GM12878 (cell line): ENCODE measurements around the gene TXNDC17.

Experiments used
- EP300 ChIP-seq, 2 experiments: fragments of 150-350 bp in 1 of 2; IDR thresholded peaks; 2 replicates each; pipeline ENCODE4 v1.6.1; 2011 to 2012; ENCODE audit warnings: low read depth in 2 of 2, low read length in 2 of 2, borderline replicate concordance in 1 of 2, improper control_type of control experiment in 1 of 2, inconsistent platforms in 1 of 2; ENCODE audit not compliant: control insufficient read depth in 1 of 2
- TF ChIP-seq, protein P1 (sequence below), 3 experiments: IDR thresholded peaks in 2 of 3; conservative IDR thresholded peaks in 1 of 3; 2 replicates each; pipeline ENCODE4 v1.5.1; 2011; ENCODE audit warnings: low read depth in 3 of 3, low read length in 3 of 3, mild to moderate bottlenecking in 3 of 3, control low read depth in 2 of 3, moderate library complexity in 2 of 3, inconsistent platforms in 1 of 3, mixed read lengths in 1 of 3; ENCODE audit not compliant: control insufficient read depth in 2 of 3, insufficient read depth in 1 of 3; ENCODE audit errors: extremely low read depth in 1 of 3
- TF ChIP-seq, protein P2 (sequence below): fragments of 450-650 bp; IDR thresholded peaks from 2 replicates; pipeline ENCODE4 v1.6.1; 2017; ENCODE audit warnings: mild to moderate bottlenecking, moderate library complexity

DNA sequence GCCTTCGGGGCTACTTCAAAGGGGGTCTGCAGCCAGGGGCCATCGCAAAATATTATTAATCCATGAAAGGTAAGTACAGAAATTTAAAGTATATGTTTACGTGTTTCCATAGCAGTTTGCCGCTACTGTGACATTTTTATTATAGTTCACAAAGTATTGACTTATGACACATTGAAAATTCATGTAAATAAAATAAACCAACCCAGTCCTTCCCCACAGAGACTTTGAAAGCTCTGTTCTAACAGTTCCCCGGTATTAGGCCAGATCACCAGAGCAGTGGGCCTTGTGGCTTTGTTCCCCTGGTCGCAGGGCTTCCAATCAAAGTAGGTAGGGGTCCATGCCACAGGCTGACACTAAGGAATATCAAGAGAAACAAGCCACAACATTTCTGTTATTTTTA, 14.2 kb upstream of the TXNDC17 start:
- TF ChIP-seq, protein P1, sequence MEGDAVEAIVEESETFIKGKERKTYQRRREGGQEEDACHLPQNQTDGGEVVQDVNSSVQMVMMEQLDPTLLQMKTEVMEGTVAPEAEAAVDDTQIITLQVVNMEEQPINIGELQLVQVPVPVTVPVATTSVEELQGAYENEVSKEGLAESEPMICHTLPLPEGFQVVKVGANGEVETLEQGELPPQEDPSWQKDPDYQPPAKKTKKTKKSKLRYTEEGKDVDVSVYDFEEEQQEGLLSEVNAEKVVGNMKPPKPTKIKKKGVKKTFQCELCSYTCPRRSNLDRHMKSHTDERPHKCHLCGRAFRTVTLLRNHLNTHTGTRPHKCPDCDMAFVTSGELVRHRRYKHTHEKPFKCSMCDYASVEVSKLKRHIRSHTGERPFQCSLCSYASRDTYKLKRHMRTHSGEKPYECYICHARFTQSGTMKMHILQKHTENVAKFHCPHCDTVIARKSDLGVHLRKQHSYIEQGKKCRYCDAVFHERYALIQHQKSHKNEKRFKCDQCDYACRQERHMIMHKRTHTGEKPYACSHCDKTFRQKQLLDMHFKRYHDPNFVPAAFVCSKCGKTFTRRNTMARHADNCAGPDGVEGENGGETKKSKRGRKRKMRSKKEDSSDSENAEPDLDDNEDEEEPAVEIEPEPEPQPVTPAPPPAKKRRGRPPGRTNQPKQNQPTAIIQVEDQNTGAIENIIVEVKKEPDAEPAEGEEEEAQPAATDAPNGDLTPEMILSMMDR (IDR thresholded peaks at IDR 0.05 in 2 of 3, conservative IDR thresholded peaks at IDR 0.05 in 1 of 3; ENCODE audit: control insufficient read depth in 2 of 3, extremely low read depth in 1 of 3, insufficient read depth in 1 of 3, low read depth in 3 of 3, low read length in 3 of 3): no peak
- TF ChIP-seq, protein P2, sequence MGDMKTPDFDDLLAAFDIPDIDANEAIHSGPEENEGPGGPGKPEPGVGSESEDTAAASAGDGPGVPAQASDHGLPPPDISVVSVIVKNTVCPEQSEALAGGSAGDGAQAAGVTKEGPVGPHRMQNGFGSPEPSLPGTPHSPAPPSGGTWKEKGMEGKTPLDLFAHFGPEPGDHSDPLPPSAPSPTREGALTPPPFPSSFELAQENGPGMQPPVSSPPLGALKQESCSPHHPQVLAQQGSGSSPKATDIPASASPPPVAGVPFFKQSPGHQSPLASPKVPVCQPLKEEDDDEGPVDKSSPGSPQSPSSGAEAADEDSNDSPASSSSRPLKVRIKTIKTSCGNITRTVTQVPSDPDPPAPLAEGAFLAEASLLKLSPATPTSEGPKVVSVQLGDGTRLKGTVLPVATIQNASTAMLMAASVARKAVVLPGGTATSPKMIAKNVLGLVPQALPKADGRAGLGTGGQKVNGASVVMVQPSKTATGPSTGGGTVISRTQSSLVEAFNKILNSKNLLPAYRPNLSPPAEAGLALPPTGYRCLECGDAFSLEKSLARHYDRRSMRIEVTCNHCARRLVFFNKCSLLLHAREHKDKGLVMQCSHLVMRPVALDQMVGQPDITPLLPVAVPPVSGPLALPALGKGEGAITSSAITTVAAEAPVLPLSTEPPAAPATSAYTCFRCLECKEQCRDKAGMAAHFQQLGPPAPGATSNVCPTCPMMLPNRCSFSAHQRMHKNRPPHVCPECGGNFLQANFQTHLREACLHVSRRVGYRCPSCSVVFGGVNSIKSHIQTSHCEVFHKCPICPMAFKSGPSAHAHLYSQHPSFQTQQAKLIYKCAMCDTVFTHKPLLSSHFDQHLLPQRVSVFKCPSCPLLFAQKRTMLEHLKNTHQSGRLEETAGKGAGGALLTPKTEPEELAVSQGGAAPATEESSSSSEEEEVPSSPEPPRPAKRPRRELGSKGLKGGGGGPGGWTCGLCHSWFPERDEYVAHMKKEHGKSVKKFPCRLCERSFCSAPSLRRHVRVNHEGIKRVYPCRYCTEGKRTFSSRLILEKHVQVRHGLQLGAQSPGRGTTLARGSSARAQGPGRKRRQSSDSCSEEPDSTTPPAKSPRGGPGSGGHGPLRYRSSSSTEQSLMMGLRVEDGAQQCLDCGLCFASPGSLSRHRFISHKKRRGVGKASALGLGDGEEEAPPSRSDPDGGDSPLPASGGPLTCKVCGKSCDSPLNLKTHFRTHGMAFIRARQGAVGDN: no peak
- TF ChIP-seq EP300 (IDR thresholded peaks at IDR 0.05; ENCODE audit: borderline replicate concordance in 1 of 2, control insufficient read depth in 1 of 2, low read depth in 2 of 2, low read length in 2 of 2): no peak
